SW480 (cell line): ENCODE results near the gene HOXB6.

Experiments used
- DNase-seq: peaks from one replicate; pipeline ENCODE4 v3.0.0-alpha.2; 2016; ENCODE audit warnings: low spot score

HOXB6 gene

GRCh38 chr17:48593840-48594537, 10.8 kb downstream of the HOXB6 start:
- peak; percentile 94 for DNase-seq

GRCh38 chr17:48593126-48593829, 11.5 kb downstream of the HOXB6 start, which contains the start of gene HOXB5:
Gene HOXB5, minus strand, starts transcription at chr17:48593779. Its CDS starts 97 bp downstream, at chr17:48593682.
- no peak for DNase-seq

- no peak for DNase-seq
These were observed 12.2 kb downstream of the HOXB6 start for GRCh38 chr17:48592577-48592976.

DNA sequence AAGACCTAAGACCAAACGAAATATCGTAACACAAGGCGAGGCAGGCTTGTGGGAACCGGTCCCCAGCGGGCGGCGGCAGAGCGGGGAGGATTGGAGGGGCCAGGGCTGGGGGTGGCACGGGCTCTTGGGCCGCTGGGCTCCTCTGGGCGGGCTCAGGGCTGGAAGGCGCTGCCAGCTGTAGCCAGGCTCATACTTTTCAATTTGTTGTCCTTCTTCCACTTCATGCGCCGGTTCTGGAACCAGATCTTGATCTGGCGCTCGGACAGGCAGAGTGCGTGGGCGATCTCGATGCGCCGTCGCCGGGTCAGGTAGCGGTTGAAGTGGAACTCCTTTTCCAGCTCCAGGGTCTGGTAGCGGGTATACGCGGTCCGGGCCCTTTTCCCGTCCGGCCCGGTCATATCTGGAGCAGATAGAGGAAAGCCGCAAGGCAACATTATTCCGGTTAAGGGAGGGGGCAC, 12.7 kb downstream of the HOXB6 start:
- DNase-seq = peak; percentile 56

DNA sequence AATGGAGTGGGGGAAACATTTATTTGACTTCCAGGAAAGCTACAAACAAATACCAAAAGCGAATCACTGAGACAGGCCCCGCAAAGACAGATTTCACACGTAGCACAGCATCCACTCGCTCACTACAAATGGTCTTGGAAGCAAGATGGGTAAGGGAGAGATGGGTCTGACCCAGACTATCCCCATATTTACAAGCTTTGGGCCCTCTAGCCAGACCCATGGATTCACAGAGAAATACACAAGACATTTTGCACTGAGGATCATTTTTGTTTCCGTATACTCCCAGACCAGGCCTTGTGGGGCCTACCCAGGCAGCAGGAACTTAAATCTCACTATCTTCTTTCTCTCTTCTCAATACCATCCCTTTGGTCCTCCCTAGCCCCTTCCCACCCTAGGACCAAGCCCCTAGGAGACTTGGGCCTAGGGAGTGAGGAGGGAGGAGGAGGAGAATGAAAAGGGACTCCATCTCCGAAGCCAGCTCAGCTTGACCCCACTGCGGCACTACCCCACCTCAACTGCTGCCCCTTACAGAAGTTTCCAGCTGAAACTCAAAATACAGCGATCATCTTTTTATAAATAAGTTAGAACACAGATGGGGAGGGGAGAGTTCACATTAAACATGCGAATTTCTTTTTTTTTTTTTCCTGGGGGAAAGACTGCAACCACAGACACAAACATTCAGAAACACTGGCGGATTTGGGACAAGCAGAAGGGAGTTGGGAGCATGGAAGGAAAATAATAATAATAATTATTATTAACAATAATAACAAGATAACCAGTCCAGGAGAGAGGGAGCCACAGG, 13.3 kb downstream of the HOXB6 start:
- peak; percentile 22 for DNase-seq

GRCh38 chr17:48590607-48591161, 14.1 kb downstream of the HOXB6 start:
- peak; percentile 30 for DNase-seq

DNA sequence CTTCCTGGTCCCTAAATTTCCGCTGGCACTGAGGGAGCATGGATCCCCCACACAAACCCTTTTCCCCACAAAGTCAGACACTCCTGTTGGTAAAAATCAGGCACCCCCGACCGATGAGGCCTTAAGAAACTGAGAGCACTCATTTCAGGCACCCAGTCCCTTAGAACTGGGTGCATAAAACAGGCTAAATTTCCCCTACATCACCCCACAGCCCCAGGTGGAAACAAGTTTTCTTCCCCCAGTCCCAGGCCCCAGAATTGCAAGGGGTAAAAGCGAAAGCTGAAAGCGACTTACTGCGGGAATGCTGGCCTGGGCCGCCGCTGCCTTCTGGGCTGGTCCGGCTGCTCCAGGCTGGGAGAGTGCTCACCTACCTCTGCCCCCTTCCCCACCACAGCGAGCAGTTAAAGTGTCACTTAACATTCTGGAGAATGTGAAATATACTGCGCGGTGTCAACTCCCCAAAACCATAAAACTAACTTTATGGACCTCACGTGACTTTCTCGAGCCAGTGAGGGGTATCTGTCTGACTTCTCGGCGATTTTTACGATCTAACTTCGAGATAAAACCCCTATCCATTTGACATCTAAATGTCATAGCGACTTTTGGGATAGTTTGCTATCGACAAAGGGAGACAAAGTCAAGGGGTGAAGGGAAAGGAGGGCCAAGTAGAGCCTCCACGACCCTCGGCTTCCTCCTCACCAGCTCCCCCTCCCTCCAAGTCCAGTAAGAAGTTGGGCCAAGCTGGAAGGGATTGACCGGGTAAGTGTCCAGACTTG, 14.8 kb downstream of the HOXB6 start, which contains the start of gene HOXB3:
TSS of gene HOXB3 (minus strand) at position 411 of the 776 bp plus-strand sequence. CDS start 37,767 bp downstream, outside the sequence.
- DNase-seq = peak; percentile 88

DNA sequence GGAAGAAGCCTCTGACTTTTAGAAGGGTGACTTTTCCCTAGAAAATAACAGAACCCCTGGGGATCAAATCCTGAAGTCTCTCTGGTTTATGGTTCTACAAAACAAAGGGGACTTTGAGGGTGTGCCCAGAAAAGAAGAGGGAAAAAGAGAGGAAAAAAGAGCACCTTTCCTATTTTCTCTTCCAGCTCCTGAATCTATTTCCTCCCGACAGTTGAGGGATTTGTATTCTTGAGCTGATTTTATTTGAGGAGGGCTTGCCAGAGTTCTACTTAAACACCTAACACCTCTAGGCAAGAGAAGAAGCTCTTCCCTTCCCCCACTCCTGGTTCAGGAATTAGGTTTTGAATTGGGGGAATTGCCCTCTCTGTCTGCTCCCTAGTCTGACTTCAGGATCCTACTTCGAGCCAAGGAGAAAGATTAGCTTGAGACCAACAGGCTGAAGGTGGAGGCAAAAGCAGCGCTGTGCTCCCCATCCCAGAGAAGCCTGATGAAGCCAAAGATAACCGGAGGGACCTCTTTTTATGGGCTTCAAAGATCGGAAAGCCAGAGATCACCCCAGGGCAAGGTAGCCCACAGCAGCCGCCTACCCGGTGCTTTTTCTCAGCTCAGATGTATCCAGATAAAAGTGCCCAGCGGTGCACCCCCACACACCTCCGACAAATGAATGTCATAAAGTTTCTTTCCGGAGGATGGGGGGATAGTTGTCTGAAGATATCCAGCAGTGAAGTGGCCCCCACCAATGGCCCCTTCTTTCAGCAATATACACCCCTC, 15.5 kb downstream of the HOXB6 start:
- DNase-seq = peak; percentile 29

GRCh38 chr17:48588528-48588927, 16.3 kb downstream of the HOXB6 start:
- DNase-seq = peak; percentile 34

- no peak for DNase-seq
These were observed 16.7 kb downstream of the HOXB6 start for GRCh38 chr17:48588074-48588415.

GRCh38 chr17:48587276-48588073, 17.3 kb downstream of the HOXB6 start:
- peak; percentile 79 for DNase-seq

GRCh38 chr17:48586355-48587258, 18.2 kb downstream of the HOXB6 start:
- DNase-seq = peak; percentile 53

DNA sequence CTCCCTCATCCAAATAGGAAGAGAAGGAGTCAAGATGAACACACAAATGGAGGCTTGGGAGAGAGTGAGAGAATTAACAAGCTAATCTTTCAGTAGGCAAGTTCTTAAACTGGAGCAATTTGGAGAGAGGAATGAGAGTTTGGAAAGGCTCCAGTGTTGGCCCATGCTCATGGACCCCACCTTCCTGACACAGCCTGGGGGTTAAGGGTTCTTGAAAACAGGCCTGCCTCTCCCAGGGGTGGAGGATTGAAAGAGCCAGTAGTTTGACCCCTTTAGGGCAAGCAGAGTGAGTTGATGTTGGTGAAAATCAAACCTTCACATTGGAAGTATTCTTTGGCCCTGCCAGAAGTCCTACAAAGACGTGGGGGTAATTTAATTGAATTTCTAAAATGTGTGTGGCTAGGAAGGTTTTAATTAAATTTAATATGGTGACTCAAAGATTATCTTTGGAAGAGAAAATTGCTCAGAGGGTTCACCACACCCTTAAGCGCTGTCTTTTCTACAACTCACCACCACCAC, 20.5 kb downstream of the HOXB6 start:
- DNase-seq = no peak

DNA sequence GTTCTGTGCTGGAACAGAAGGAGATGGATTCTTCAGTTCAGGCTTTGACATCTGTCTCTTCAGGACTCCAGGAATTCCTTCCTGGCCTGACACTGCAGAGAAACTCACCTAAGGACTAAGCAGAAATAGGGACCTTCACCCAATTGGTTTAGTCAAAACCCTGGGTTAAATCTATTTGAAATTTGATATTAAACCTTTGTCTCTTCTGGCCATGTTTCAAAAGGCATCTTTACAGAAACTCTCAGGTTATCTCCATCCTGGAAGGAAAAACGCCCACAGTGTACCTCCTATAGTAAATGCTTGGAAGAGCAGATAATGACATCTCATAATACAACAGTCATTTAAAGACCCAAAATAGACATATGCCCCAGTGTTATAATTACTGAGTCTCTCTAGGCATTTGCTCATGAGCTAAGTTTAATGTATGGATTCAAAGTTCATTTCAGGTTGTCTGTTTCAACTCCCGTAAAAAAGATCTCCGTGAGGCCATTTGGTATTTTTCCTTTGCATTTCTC, 21.0 kb downstream of the HOXB6 start:
- no peak for DNase-seq

GRCh38 chr17:48582750-48583069, 22.1 kb downstream of the HOXB6 start:
- DNase-seq = no peak

DNA sequence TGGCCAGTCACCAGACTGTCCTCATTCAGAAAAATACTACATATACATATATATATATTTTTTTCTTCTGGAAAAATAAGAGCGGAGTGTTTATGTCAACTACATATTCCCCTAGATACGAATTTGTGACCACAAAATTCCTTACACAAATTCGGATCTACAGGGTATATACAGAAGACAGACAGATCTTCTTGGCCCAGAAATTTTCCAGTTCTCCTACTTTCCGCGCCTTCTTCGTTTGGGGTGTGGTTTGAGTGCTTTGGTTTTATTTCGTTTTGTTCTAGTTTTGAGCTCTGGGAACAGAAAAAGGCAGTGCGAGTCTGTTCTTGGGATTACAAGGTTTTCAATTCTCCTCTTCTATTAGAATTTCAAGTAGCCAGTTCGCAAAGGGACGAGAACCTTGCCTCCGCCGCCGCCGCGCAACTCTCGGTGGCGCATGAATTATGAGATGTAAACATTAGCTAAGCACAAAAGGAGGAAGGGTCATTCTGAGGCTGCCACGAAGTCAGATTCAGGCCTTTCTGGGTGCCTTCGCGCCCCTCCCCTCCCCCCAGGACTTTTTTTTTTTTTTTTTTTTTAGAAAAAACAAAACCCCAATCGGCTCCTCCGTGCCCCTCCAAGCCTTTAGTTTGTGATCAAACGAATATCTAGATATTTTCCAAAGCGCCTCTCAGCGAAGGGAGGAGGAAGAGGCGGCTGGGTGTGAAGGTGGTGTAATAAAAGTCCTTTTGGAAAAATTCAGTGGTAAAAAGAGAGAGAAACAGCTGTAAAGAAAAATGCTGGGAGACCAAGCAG, 24.8 kb downstream of the HOXB6 start:
- DNase-seq = peak; percentile 43

DNA sequence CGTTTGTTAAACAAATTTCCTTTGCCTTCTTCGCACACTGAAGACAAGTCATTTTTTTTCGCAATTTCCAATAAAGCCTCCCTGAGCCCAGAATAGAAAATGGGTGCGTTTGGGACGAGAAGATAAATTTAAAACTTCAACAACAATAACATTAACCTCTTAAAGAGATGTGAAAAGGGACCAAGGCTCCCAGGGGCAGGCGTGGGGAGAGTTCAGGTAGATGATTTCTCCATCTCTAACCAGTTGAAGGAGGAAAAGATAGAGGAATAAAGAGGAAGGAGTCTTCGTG, 25.4 kb downstream of the HOXB6 start:
- no peak for DNase-seq
